ENCODE measurements around the gene ABTB2. TPM values are rescaled to one million over a fixed set of nuclear protein-coding genes. Genes with fewer than 3 reads are reported as not detected.

Gene ABTB2
- total RNA-seq, 1 experiment from 2014 or later: 5.5 TPM

- H3K4me3 Mint-ChIP-seq: no peak overlapping the region
- WGBS (ENCODE audit: extremely low coverage, insufficient read length, low lambda C conversion rate): no CpG with 5 or more reads among the region's 7 CpGs
These were observed 208.5 kb downstream of the ABTB2 start for GRCh38 chr11:34149274-34149673.

More at GRCh38 chr11:34149274-34149673, 208.5 kb downstream of the ABTB2 start:
- Histone ChIP-seq H3K14ac (ENCODE audit: insufficient read depth, low read length) (no peak overlapping the region), H2BK12ac (ENCODE audit: insufficient read length, low read depth, low read length) (no peak overlapping the region), H3K27me3 (ENCODE audit: insufficient read depth, low read length) (no peaks in the 10 kb centered on the region), H2BK15ac (ENCODE audit: low read depth, low read length) (no peak overlapping the region), H2AFZ (ENCODE audit: low read length) (no peak overlapping the region), H4K8ac (replicated peaks; ENCODE audit: insufficient read length, low read depth, low read length) (no peak overlapping the region), H4K20me1 (ENCODE audit: control insufficient read depth, insufficient read depth, insufficient read length) (no peaks in the 10 kb centered on the region), H3K79me1 (ENCODE audit: insufficient read depth, low read depth, low read length, poor library complexity, severe bottlenecking) (no peaks in the 10 kb centered on the region), H2BK20ac (ENCODE audit: low read depth, low read length, poor library complexity, severe bottlenecking) (no peak overlapping the region), H3K4ac (ENCODE audit: low read depth, low read length) (no peak overlapping the region), H3K23me2 (ENCODE audit: insufficient read length, low read depth, low read length, poor library complexity, severe bottlenecking) (no peaks in the 10 kb centered on the region), H3K79me2 (ENCODE audit: insufficient read depth, low read length) (no peaks in the 10 kb centered on the region), H3K4me1 (ENCODE audit: insufficient read depth, low read length) (no peaks in the 10 kb centered on the region), H3K4me2 (ENCODE audit: insufficient read depth, insufficient read length, low read length) (no peak overlapping the region), H3K27ac (ENCODE audit: insufficient read length, low read depth, low read length) (no peak overlapping the region), H3K9me3 (ENCODE audit: control insufficient read depth, low read depth, low read length) (no peaks in the 10 kb centered on the region), H3K9ac (ENCODE audit: extremely low read depth, insufficient read length, low read length) (no peak overlapping the region), H3K23ac (ENCODE audit: insufficient read length, low read depth, low read length) (no peak overlapping the region), H3T11ph (ENCODE audit: low read length) (no peak overlapping the region), H3K56ac (ENCODE audit: insufficient read length, low read depth, low read length) (no peak overlapping the region), H2BK120ac (ENCODE audit: low read depth, low read length, poor library complexity, severe bottlenecking) (no peak overlapping the region), H4K5ac (ENCODE audit: insufficient read length, low read depth, low read length) (no peak overlapping the region), H2AK5ac (ENCODE audit: insufficient read length, low read length) (no peak overlapping the region), H3K18ac (ENCODE audit: insufficient read length, low read depth, low read length) (no peak overlapping the region), H4K91ac (ENCODE audit: insufficient read length, low read depth, low read length) (no peak overlapping the region), H2BK5ac (ENCODE audit: insufficient read length, low read length) (no peak overlapping the region)
- DNase-seq: no peak
- Mint-ChIP-seq H3K27me3 (ENCODE audit: low read depth) (no peaks in the 10 kb centered on the region), H3K4me1 (no peaks in the 10 kb centered on the region), H3K9me3 (no peaks in the 10 kb centered on the region), H3K36me3 (ENCODE audit: insufficient read depth in 1 of 3, low read depth in 3 of 3) (peaks cover 36 to 64% (median 46%) of the 10 kb centered on the region in 3 experiments; a peak in 6 of 7 replicates), H3K27ac (no peak overlapping the region; a peak in 1 of 7 replicates)
- TF ChIP-seq CTCF (conservative IDR thresholded peaks at IDR 0.05): no peak
